HFFc6 (cell line): Measurements from ENCODE around the gene EXOSC5. TPM values are rescaled to one million over a fixed set of nuclear protein-coding genes. Genes with fewer than 3 reads are reported as not detected.
"Not testable (repeated sequence)": the region's sequence is repeated elsewhere in the genome, so short reads cannot be mapped to it uniquely, and the experiment has no call there.

Source experiments
- DNase-seq: peaks from one replicate; pipeline ENCODE4 v3.0.0-alpha.2; 2018
- H3K27ac Mint-ChIP-seq: 2 replicates; pipeline ENCODE4 v1.8.0; 2020; ENCODE audit warnings: mild to moderate bottlenecking, mixed read lengths
- H3K27me3 Mint-ChIP-seq: 2 replicates; pipeline ENCODE4 v1.8.0; 2021; ENCODE audit warnings: mild to moderate bottlenecking, moderate library complexity, mixed read lengths; ENCODE audit not compliant: insufficient read depth
- H3K36me3 Mint-ChIP-seq: 2 replicates; pipeline ENCODE4 v1.8.0; 2021; ENCODE audit warnings: low read depth, mixed read lengths
- H3K4me1 Mint-ChIP-seq: 2 replicates; pipeline ENCODE4 v1.8.0; 2020; ENCODE audit warnings: low read depth, mixed read lengths
- H3K4me3 Mint-ChIP-seq: 2 replicates; pipeline ENCODE4 v1.8.0; 2020; ENCODE audit warnings: mild to moderate bottlenecking, moderate library complexity, mixed read lengths
- H3K9me3 Mint-ChIP-seq: 2 replicates; pipeline ENCODE4 v1.8.0; 2020; ENCODE audit warnings: mild to moderate bottlenecking, mixed read lengths
- total RNA-seq, 6 experiments: library from RNA; stranded (reverse); fragmentation: NEBNext Ultra II Directional; extraction: Animal tissue kit (Norgen Biotek cat#: 25700); gene quantifications; 2 replicates in 1 of 6; 3 replicates in 5 of 6; pipeline ENCODE4 v1.2.3, GENCODE V29; 2021
- TF ChIP-seq, protein P1 (sequence below): fragments of 200-600 bp; sonication (generic); IDR thresholded peaks from 2 replicates; pipeline ENCODE4 v1.5.0; 2021; ENCODE audit warnings: antibody characterized with exemption, mild to moderate bottlenecking

The EXOSC5 gene
- total RNA-seq, 6 experiments from 2014 or later, result 16.5 to 23.5 (median 18.1) TPM

DNA sequence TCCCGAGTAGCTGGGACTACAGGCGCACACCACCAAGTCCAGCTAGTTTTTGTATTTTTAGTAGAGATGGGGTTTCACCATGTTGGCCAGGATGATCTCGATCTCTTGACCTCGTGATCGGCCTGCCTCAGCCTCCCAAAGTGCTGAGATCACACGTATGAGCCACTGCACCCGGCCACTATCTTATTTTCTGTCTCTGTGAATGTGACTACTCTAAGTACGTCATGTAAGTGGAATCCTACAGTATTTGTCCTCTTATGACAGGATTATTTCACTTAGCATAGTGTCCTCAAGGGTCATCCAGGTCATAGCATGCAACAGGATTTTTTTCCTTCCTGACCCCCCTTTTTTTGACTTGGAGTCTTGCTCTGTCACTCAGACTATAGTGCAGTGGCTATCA lies 25.6 kb downstream of the EXOSC5 start:
- Mint-ChIP-seq H3K36me3 (no peaks in the 10 kb centered on the region), H3K27me3 (no peaks in the 10 kb centered on the region; the same call in 1 of the 2 replicates), H3K27ac (no peak overlapping the region; the same call in 1 of the 2 replicates), H3K4me3 (no peak overlapping the region), H3K9me3 (no peaks in the 10 kb centered on the region), H3K4me1 (peaks cover 44% of the 10 kb centered on the region)
- TF ChIP-seq, protein P1, sequence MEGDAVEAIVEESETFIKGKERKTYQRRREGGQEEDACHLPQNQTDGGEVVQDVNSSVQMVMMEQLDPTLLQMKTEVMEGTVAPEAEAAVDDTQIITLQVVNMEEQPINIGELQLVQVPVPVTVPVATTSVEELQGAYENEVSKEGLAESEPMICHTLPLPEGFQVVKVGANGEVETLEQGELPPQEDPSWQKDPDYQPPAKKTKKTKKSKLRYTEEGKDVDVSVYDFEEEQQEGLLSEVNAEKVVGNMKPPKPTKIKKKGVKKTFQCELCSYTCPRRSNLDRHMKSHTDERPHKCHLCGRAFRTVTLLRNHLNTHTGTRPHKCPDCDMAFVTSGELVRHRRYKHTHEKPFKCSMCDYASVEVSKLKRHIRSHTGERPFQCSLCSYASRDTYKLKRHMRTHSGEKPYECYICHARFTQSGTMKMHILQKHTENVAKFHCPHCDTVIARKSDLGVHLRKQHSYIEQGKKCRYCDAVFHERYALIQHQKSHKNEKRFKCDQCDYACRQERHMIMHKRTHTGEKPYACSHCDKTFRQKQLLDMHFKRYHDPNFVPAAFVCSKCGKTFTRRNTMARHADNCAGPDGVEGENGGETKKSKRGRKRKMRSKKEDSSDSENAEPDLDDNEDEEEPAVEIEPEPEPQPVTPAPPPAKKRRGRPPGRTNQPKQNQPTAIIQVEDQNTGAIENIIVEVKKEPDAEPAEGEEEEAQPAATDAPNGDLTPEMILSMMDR, result no peak
- no peak for DNase-seq

DNA sequence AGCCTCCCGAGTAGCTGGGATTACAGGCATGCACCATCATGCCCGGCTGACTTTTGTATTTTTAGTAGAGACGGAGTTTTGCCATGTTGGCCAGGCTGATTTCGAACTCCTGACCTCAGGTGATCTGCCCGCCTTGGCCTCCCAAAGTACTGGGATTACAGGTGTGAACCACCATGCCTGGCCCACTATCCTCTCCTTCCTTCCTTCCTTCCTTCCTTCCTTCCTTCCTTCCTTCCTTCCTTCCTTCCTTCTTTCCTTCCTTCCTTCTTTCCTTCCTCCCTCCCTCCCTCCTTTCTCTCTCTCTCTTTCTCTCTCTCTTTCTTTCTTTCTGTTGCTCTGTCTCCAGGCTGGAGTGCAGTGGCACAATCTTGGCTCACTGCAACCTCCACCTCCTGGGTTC lies 26.0 kb downstream of the EXOSC5 start:
- H3K9me3 Mint-ChIP-seq, DNase-seq, H3K36me3 Mint-ChIP-seq, H3K4me3 Mint-ChIP-seq, H3K27ac Mint-ChIP-seq, H3K27me3 Mint-ChIP-seq: not testable (repeated sequence)
- H3K4me1 Mint-ChIP-seq, result peaks cover 47% of the 10 kb centered on the region

DNA sequence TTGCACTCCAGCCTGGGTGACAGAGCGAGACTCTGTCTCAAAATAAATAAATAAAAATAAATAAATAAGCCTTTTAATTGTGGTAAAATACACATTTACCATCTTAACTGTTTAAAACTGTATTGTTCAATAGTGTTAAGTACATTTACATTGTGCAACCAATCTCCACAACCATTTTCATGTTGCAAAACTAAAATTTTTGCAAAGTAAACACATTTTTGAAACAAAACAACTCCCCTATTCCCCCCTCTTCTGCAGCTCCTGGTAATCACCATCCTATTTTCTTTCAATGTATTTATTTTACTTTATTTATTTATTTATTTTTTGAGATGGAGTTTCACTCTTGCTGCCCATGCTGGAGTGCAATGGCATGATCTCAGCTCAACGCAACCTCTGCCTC lies 27.4 kb downstream of the EXOSC5 start:
- DNase-seq, result no peak
- H3K27me3 Mint-ChIP-seq, result no peaks in the 10 kb centered on the region; the same call in 1 of the 2 replicates

DNA sequence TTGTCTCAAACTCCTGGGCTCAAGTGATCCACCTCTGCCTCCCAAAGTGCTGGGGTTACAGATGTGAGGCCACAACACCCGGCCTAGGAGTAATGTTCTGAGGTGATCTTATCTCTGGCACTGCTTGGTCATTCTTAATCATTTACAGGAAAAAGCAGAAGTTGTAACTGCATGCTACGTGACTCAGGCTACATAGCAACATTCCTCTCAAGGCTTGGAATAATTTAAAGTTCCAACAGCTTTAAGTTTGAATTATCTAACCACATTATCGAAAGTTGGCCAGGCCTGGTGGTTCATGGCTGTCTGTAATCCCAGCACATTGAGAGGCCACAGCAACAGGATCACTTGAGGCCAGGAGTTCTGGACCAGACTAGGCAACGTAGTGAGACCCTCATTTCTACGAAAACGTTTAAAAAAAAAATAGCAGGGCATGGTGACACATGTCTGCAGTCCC lies 29.3 kb downstream of the EXOSC5 start:
- H3K4me3 Mint-ChIP-seq, result peak overlapping the region; percentile 43
- no peaks in the 10 kb centered on the region for H3K9me3 Mint-ChIP-seq
- H3K27ac Mint-ChIP-seq, result peak overlapping the region; percentile 96
- H3K36me3 Mint-ChIP-seq, result peaks cover 5% of the 10 kb centered on the region
- DNase-seq, result peak; percentile 93
- H3K27me3 Mint-ChIP-seq, result peaks cover 1% of the 10 kb centered on the region; the same call in 1 of the 2 replicates
- TF ChIP-seq, protein P1, result no peak
- peaks cover 46% of the 10 kb centered on the region for H3K4me1 Mint-ChIP-seq

More for the DNA sequence above, 27.4 kb downstream of the EXOSC5 start:
- no peaks in the 10 kb centered on the region for H3K9me3 Mint-ChIP-seq
- TF ChIP-seq, protein P1, result no peak
- no peak overlapping the region for H3K27ac Mint-ChIP-seq
- peaks cover 45% of the 10 kb centered on the region for H3K4me1 Mint-ChIP-seq
- peaks cover 5% of the 10 kb centered on the region for H3K36me3 Mint-ChIP-seq
- no peak overlapping the region for H3K4me3 Mint-ChIP-seq

DNA sequence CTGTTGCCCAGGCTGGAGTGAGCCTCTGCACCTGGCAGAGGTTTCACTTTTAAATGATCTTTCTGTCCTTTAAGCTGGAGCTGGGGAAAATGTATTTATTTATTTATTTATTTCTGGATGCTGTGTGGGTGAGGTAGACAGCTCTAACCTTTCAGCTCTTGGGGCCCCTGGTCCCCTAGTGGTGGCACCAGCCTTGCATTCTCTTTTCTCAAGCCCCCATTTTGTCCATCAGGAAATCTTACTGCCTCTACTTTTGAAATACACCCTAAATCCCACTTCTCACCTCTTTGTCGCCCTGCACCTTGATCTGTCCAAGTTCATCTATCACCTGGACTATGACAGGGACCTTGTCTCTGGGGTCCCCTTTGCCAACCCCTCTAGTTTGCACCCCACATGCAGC lies 31.1 kb downstream of the EXOSC5 start:
- H3K27ac Mint-ChIP-seq, result peak overlapping the region; percentile 96
- no peak for DNase-seq
- H3K4me1 Mint-ChIP-seq, result peaks cover 43% of the 10 kb centered on the region
- H3K4me3 Mint-ChIP-seq, result no peak overlapping the region
- H3K27me3 Mint-ChIP-seq, result peaks cover 1% of the 10 kb centered on the region; the same call in 1 of the 2 replicates
- TF ChIP-seq, protein P1, result peak; percentile 59
- peaks cover 5% of the 10 kb centered on the region for H3K36me3 Mint-ChIP-seq
- no peaks in the 10 kb centered on the region for H3K9me3 Mint-ChIP-seq

DNA sequence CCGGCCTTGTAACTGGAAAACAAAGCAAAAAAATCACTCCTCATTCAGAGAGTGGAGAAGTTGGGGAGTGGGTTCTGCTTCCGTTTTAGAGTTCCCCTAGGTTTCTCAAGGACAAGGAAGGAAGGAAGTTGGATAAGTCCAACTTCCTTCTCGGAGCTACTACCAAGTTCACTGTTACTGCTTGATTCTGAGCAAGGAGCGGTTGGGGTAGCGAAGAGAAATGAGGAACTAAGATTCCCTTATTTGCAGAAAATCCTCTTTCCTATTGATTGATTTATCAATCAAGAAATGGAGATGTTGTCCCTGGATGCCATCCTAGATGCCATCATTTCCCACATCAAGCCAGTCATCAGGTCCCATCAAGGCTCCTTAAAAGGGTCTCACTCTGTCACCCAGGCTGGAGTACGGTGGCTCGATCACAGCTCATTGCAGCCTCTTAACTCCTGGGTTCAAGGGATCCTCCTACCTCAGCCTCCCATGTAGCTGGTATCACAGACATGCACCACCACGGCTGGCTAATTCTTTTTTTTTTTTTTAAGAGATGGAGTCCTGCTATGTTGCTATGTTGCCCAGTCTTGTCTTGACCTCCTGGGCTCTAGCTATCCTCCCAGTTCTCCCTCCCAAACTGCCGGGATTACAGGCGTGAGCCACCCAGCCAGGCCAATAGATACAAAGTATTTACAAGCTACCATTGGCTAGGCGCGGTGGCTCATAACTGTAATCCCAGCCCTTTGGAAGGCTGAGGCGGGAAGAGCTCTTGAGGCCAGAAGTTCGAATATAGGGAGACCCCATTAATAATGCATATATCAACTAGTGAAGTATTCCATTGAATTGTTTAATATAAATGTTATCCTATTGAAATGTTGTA lies 32.4 kb downstream of the EXOSC5 start:
- peaks cover 5% of the 10 kb centered on the region for H3K36me3 Mint-ChIP-seq
- H3K27me3 Mint-ChIP-seq, result peaks cover 1% of the 10 kb centered on the region; the same call in 1 of the 2 replicates
- peak overlapping the region; percentile 93 for H3K4me3 Mint-ChIP-seq
- H3K27ac Mint-ChIP-seq, result peak overlapping the region; percentile 98
- H3K4me1 Mint-ChIP-seq, result peaks cover 43% of the 10 kb centered on the region
- DNase-seq, result no peak
- TF ChIP-seq, protein P1, result no peak
- H3K9me3 Mint-ChIP-seq, result no peaks in the 10 kb centered on the region
